Kidney tubule cell (primary cell): Measurements from ENCODE around the gene LTV1.
A peak's percentile ranks its signal among the peaks of the same experiment; 100 is the strongest.
"Not testable (repeated sequence)": the region's sequence is repeated elsewhere in the genome, so short reads cannot be mapped to it uniquely, and the experiment has no call there.

Experiments used
- DNase-seq: peaks from one replicate; pipeline ENCODE4 v3.0.0-alpha.2; 2018; ENCODE audit warnings: low spot score

The LTV1 gene

GRCh38 chr6:143843677-143843999, 500 bp downstream of the LTV1 start:
- no peak for DNase-seq

GRCh38 chr6:143844006-143844405, 868 bp downstream of the LTV1 start:
- peak; percentile 11 for DNase-seq

GRCh38 chr6:143845033-143845432, 1.9 kb downstream of the LTV1 start:
- DNase-seq: no peak

GRCh38 chr6:143851706-143852105, 8.6 kb downstream of the LTV1 start:
- DNase-seq: not testable (repeated sequence)

GRCh38 chr6:143855057-143855456, 11.9 kb downstream of the LTV1 start:
- DNase-seq: not testable (repeated sequence)

GRCh38 chr6:143856762-143857161, 13.6 kb downstream of the LTV1 start:
- not testable (repeated sequence) for DNase-seq

GRCh38 chr6:143857651-143858050, 14.5 kb downstream of the LTV1 start:
- no peak for DNase-seq

- no peak for DNase-seq
These were observed 16.9 kb downstream of the LTV1 start for GRCh38 chr6:143859891-143860660.

- no peak for DNase-seq
These were observed 20.6 kb downstream of the LTV1 start for GRCh38 chr6:143863771-143864170.

- DNase-seq: no peak
These were observed 21.1 kb downstream of the LTV1 start, which contains the start of gene ZC2HC1B for GRCh38 chr6:143864234-143864633. TSS of gene ZC2HC1B (plus strand) at chr6:143864474. CDS start at chr6:143864540, 66 bp downstream.

- DNase-seq: no peak
These were observed 24.1 kb downstream of the LTV1 start for GRCh38 chr6:143867236-143867635.

- not testable (repeated sequence) for DNase-seq
These were observed 25.7 kb downstream of the LTV1 start for GRCh38 chr6:143868808-143869207.

- DNase-seq: not testable (repeated sequence)
These were observed 28.1 kb downstream of the LTV1 start for GRCh38 chr6:143871202-143871730.

- DNase-seq: peak; percentile 41
These were observed 29.1 kb downstream of the LTV1 start for GRCh38 chr6:143872201-143872600.

GRCh38 chr6:143873600-143873999, 30.5 kb downstream of the LTV1 start:
- not testable (repeated sequence) for DNase-seq

- not testable (repeated sequence) for DNase-seq
These were observed 31.4 kb downstream of the LTV1 start for GRCh38 chr6:143874503-143874902.

- DNase-seq: no peak
These were observed 34.6 kb downstream of the LTV1 start for GRCh38 chr6:143877584-143878271.

GRCh38 chr6:143878272-143878760, 35.2 kb downstream of the LTV1 start:
- DNase-seq: no peak

GRCh38 chr6:143880412-143880811, 37.3 kb downstream of the LTV1 start:
- no peak for DNase-seq

GRCh38 chr6:143882401-143882930, 39.3 kb downstream of the LTV1 start:
- DNase-seq: no peak

GRCh38 chr6:143884216-143884900, 41.2 kb downstream of the LTV1 start:
- no peak for DNase-seq

GRCh38 chr6:143885116-143885515, 42.0 kb downstream of the LTV1 start:
- no peak for DNase-seq
